Nephron progenitor cell (in vitro differentiated cells): ENCODE results near the gene RHOBTB3.
A peak's percentile ranks its signal among the peaks of the same experiment; 100 is the strongest.

Experiments used
- DNase-seq: peaks from one replicate; pipeline ENCODE4 v3.0.0; 2021
- H3K27ac Mint-ChIP-seq: 2 replicates; pipeline ENCODE4 v1.8.0; 2021; ENCODE audit warnings: mild to moderate bottlenecking, moderate library complexity, mixed read lengths
- H3K27me3 Mint-ChIP-seq: 2 replicates; pipeline ENCODE4 v1.8.0; 2021; ENCODE audit warnings: mild to moderate bottlenecking, low read depth, mixed read lengths; ENCODE audit not compliant: poor library complexity
- H3K36me3 Mint-ChIP-seq: 2 replicates; pipeline ENCODE4 v1.8.0; 2021; ENCODE audit warnings: low read depth, mixed read lengths
- H3K4me1 Mint-ChIP-seq: 2 replicates; pipeline ENCODE4 v1.8.0; 2021; ENCODE audit warnings: mixed read lengths
- H3K4me3 Mint-ChIP-seq: 2 replicates; pipeline ENCODE4 v1.8.0; 2021; ENCODE audit warnings: mild to moderate bottlenecking, moderate library complexity, mixed read lengths
- H3K9me3 Mint-ChIP-seq: 2 replicates; pipeline ENCODE4 v1.8.0; 2021; ENCODE audit warnings: mild to moderate bottlenecking, moderate library complexity, mixed read lengths
- TF ChIP-seq, protein P1 (sequence below): fragments of 200-600 bp; sonication (generic); IDR thresholded peaks from 2 replicates; pipeline ENCODE4 v1.5.0; 2021; ENCODE audit warnings: antibody characterized with exemption

The RHOBTB3 gene

DNA sequence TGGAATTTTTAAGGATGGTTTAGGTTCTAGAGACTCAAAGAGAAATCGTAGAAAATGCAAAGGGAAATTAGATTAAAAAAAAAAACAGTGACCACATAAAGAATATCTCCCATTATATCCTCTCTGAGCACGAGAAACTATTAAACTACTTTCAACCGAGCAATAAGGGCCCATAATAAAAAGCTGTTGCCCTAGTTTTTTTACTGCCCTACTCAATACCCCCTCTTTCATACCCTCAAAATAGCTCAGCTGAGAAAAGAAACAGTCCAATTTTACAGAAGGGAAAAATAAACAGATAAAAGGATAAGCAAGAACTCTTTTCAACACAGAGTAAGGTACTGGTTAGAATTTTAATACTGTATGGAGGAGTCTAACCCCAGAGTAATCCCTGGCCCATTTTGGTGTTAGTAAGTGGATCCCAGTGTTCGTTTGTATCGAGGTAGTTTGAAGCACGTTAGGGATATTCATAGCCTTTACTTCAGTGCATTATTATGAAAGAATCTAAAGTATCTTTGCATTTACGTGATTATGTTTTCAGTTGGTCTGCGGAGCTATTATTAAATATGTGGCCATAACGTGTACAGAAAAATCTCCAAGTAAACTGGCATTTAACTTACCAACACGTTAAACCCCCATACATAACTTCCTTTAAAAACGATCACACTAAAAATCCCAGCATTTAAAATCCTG lies 980 bp upstream of the RHOBTB3 start:
- Mint-ChIP-seq H3K27ac (no peak overlapping the region), H3K9me3 (no peaks in the 10 kb centered on the region), H3K27me3 (peaks cover 5% of the 10 kb centered on the region), H3K4me1 (peaks cover 48% of the 10 kb centered on the region), H3K4me3 (peak overlapping the region; percentile 86), H3K36me3 (peaks cover 9% of the 10 kb centered on the region)
- TF ChIP-seq, protein P1, sequence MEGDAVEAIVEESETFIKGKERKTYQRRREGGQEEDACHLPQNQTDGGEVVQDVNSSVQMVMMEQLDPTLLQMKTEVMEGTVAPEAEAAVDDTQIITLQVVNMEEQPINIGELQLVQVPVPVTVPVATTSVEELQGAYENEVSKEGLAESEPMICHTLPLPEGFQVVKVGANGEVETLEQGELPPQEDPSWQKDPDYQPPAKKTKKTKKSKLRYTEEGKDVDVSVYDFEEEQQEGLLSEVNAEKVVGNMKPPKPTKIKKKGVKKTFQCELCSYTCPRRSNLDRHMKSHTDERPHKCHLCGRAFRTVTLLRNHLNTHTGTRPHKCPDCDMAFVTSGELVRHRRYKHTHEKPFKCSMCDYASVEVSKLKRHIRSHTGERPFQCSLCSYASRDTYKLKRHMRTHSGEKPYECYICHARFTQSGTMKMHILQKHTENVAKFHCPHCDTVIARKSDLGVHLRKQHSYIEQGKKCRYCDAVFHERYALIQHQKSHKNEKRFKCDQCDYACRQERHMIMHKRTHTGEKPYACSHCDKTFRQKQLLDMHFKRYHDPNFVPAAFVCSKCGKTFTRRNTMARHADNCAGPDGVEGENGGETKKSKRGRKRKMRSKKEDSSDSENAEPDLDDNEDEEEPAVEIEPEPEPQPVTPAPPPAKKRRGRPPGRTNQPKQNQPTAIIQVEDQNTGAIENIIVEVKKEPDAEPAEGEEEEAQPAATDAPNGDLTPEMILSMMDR, result no peak
- DNase-seq, result no peak

GRCh38 chr5:95731571-95732554 lies 727 bp downstream of the RHOBTB3 start:
- Mint-ChIP-seq H3K4me1 (peaks cover 51% of the 10 kb centered on the region), H3K4me3 (peak overlapping the region; percentile 95), H3K36me3 (peaks cover 22% of the 10 kb centered on the region), H3K27me3 (peaks cover 5% of the 10 kb centered on the region), H3K27ac (peak overlapping the region; percentile 96), H3K9me3 (no peaks in the 10 kb centered on the region)
- TF ChIP-seq, protein P1, result no peak
- DNase-seq, result peak; percentile 69

- no peak overlapping the region for H3K27ac Mint-ChIP-seq
- H3K4me1 Mint-ChIP-seq, result peaks cover 51% of the 10 kb centered on the region
- H3K4me3 Mint-ChIP-seq, result peak overlapping the region; percentile 95
- TF ChIP-seq, protein P1, result no peak
- peaks cover 5% of the 10 kb centered on the region for H3K27me3 Mint-ChIP-seq
- H3K9me3 Mint-ChIP-seq, result no peaks in the 10 kb centered on the region
- peaks cover 33% of the 10 kb centered on the region for H3K36me3 Mint-ChIP-seq
- no peak for DNase-seq
Measured at GRCh38 chr5:95733107-95733665, 2.0 kb downstream of the RHOBTB3 start.

GRCh38 chr5:95734187-95734586 lies 3.1 kb downstream of the RHOBTB3 start:
- TF ChIP-seq, protein P1, result no peak
- no peak overlapping the region for H3K27ac Mint-ChIP-seq
- H3K36me3 Mint-ChIP-seq, result peaks cover 43% of the 10 kb centered on the region
- peaks cover 51% of the 10 kb centered on the region for H3K4me1 Mint-ChIP-seq
- peak overlapping the region; percentile 2 for H3K4me3 Mint-ChIP-seq
- DNase-seq, result no peak
- no peaks in the 10 kb centered on the region for H3K9me3 Mint-ChIP-seq
- peaks cover 5% of the 10 kb centered on the region for H3K27me3 Mint-ChIP-seq

DNA sequence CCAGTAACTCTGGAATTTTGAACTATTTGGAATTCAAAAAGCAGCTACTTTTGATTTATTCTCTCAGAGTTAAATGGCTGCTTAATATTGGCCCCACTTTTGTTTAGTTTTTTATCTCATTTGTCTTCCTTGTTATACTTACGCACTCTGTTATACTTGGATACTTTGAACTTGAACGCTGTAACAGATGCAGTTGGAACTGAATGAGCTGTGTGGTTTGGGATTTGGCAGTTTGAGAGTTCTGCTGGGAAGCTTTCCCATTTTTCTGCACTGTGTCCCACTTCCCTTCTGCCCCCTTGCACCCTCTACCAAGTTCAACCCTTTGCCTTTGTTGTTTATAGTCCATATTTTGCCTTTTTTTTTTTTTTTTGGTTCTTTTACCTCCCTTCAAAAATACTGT lies 3.8 kb downstream of the RHOBTB3 start:
- peak overlapping the region; percentile 37 for H3K4me3 Mint-ChIP-seq
- peaks cover 46% of the 10 kb centered on the region for H3K4me1 Mint-ChIP-seq
- no peak for DNase-seq
- H3K36me3 Mint-ChIP-seq, result peaks cover 50% of the 10 kb centered on the region
- TF ChIP-seq, protein P1, result no peak
- no peaks in the 10 kb centered on the region for H3K9me3 Mint-ChIP-seq
- H3K27ac Mint-ChIP-seq, result no peak overlapping the region
- peaks cover 3% of the 10 kb centered on the region for H3K27me3 Mint-ChIP-seq
